ENCODE data around the gene ANO10.

The ANO10 gene

DNA sequence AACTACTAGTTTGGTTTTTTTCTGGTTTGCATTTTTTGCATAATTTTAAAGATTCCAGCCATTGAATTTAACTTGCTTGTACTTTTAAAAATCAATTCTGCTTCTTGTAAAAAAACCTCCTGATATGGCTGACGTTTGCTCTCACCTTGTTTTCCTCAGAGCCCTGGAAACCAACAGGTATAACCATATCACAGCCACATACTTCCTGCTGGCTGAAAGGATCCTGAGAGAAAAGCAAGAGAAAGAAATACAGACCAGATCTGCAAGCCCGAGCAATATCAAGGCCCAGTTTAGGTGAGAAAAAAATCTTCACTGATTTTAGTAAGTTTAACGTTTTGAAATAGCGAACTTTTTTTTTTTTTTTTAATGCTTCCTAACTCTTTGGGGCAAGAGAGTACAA lies 278.6 kb downstream of the ANO10 start:
- no peak for DNase-seq

DNA sequence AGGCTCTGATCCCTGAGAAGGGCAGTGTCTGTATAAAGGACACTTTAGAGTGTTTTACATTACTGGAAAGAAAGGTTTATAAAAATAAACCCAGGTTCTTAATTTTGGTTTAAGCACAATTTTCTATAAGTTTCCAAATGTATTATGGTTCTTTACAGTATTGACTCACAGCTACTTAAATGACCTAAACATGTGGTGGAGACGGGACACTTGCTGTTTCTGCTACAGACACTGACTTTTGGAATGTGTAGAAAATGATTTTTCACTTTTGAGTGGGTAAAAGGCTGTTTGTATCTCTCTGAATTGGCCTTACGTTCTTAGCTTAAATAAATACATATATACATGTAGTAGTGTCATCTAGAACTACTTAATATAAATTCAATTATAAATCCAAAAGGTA lies 280.0 kb downstream of the ANO10 start:
- DNase-seq = no peak

GRCh38 chr3:43340403-43340802 lies 281.4 kb downstream of the ANO10 start:
- no peak for DNase-seq

DNA sequence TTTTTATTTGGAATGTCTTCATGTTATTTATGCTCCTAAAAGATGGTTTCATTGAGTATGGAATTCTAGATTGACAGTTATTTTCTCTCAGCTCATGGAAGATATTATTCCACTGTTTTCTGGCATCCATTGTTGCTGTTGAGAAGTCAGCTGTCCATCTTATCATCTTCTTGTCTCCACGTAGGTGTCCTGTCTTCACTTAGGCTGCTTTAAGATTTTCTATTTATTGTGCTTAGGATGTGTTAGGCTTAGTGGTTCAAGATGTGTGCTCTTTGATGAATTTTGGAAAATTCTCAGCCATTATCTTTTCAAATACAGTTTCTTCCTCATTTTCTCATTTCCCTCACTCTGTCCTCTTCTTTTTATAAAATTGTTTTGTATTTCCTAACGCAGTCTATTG lies 283.5 kb downstream of the ANO10 start:
- DNase-seq = no peak

GRCh38 chr3:43335799-43336198 lies 286.0 kb downstream of the ANO10 start:
- DNase-seq = no peak

DNA sequence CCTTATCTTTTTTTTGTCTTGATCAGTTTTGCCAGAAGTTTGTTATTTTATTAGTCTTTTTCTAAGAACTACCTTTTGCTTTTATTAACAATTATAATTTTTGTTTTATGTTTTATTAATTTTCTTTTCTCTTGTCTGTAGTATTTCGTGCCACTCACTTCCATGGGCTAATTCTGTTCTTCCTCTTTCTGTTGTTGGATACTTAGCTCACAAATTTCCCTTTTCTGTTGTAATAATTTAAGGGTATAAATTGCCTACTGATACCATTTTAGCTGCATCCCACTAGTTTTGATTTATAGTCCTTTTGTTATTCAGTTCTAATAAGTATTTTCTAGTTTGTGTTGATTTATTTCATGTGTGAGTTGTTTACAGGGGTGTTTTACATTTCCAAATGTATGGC lies 286.8 kb downstream of the ANO10 start:
- DNase-seq = no peak

- DNase-seq = no peak
Measured at GRCh38 chr3:43331381-43331780, 290.4 kb downstream of the ANO10 start.

DNA sequence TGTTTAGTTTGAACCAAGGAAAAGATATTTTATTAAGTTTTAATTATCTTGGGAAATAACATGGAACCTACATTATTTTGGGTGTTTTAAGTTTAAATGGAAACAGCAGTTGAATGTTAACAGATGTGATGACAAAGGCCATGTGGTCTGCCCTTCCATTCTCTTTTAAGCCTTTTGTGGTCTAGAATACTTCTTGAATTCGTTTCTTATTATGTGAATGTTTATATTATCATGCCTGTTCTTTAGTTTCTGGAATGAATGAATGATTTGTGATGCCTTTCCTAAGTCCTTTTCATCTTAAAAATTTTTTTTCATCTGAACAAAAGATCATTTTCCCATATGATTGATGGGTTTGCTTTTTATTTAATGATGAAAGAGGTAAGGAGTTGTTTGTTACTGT lies 290.8 kb downstream of the ANO10 start:
- DNase-seq = no peak

DNA sequence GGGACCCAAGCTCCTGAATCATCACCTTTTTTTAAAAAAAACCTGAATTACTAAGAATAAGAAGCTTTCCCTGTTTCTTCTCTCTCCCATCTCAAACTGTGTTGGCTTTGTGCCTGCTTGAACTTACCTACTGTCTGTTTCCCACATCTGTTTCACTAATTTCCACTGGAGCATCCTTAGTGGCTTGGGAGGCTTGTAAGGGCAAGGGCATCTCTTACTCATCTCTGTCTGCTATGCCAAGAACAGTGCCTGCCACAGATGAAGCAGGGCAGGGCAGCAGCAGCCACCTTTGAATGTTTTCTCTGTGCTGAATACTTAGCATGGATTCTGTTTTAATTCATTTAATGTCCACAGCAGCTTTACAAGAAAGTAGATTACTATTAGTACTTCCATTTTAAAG lies 293.2 kb downstream of the ANO10 start:
- no peak for DNase-seq

DNA sequence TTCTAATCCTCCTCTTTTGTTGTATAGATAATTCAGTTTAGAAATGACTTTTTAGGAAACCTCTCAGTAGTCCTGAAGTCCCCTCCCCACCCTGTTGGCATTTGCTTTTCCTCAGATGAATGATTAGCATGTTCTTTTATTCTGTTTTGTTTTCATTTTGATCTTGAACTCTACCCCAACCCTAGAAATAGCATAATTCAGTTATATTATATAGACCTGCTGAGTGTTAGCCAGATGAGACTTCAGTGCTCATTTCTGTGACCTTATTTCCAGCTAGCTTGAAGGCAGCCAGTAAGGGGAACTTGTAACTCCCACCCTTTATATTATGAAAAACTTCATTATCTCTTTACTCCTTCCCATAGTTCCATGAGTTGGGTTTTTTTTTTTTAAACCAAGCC lies 294.2 kb downstream of the ANO10 start:
- no peak for DNase-seq

- DNase-seq = no peak
Measured at GRCh38 chr3:43326891-43327581, 294.8 kb downstream of the ANO10 start.

DNA sequence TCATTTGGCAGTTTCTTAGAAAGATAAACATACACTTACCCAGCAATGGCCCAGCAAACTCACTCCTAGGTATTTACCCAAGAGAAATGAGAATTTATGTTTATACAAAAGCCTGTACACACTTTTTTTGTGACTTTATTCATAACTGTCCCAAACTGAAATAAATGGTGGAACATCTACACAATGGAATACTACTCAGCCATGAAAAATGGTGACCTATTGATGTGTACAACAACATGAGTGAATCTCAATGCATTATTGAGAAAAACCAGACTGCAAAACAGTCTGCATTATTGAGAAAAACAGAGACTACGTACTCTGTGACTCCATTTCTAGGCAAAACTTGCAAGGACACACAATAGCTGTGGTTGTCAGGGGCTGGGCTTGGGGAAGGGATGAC lies 298.3 kb downstream of the ANO10 start:
- DNase-seq = no peak

- DNase-seq = no peak
Measured at GRCh38 chr3:43320288-43320687, 301.5 kb downstream of the ANO10 start.

DNA sequence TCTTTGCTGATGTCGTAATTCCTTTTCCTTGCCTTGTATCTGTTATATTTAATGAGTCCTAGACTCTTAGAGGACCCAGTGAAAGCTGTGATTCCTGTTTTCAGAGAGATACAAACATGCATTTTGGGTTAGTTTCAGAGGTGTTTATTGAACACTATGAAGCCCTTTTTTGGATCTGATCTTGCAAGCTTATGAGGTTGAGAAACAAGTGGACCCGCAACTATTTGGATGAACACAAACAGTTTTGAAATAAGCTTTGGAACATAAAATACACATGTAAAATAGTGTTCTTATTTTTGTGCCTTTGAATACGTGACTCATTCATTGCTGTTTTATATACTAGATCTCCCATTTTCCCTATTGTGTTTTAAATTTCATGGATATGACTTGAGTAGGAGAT lies 302.0 kb downstream of the ANO10 start:
- DNase-seq = no peak

DNA sequence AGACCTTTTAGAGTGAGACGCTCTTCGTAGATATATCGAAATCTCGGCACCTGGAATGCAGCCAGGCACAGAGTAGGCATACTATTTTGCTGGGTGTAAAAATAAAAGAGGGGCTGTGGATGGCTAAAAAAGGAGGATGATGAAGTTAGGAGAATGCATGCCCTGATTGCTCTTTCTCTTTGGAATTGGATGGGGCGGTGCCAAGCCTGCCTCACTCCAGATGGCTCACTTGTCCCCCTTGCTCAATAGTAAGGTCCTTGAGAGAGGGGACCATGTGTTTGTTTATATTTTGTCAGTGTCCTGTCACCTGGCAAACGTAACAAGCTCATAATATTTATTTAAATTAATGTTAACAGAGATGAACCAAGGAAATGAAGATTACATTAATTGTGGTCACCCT lies 302.4 kb downstream of the ANO10 start:
- no peak for DNase-seq

- no peak for DNase-seq
Measured at GRCh38 chr3:43317461-43318316, 304.1 kb downstream of the ANO10 start.

DNA sequence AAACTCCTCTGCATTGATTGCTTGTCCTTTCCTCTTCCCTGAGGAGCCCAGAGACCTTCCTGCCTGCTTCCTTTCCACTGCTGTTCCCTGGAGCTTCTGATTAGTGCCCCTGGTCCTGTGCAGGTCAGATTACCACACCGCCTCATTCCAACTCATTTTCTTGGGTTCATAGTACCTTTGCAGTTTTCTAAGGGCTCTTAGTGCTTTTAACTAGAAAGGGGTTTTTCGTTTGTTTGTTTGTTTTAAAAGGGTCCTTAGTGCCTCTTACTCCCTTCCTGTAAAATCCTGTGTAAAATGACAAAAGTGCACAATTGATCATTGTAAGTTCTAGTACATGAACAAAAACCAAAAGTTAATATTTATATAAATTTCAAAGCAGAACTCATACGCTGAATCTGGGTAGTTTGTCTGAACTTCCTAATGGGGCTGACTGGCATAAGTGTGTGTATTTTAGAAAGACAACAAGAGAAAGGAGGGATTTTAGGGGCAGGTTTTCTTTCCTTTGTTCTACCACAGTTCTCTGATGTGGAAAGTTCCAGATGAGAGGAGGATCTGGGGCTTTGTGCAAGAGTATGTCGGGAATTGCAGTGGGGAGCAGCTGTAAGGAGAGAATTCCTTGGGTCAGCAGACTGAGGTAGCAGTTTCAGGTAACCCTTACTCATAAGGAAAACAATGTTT lies 304.9 kb downstream of the ANO10 start:
- no peak for DNase-seq
